Endothelial cell of umbilical vein (primary cell): Measurements from ENCODE around the gene MITF. TPM values are rescaled to one million over a fixed set of nuclear protein-coding genes. Genes with fewer than 3 reads are reported as not detected.

Source experiments
- BruUV-seq: library from RNA; stranded (reverse); fragments of 400-500 nt; replicated peaks from 2 replicates; lab custom pipeline; 2021; lab: Mats Ljungman, UMichigan
- CTCF ChIA-PET: fragments of 300-600, 350-600 bp; sonication (Branson Sonifier 250); formaldehyde crosslinking; loops from one replicate; lab custom pipeline; 2021; ENCODE audit warnings: antibody characterized with exemption, inconsistent platforms; lab: Charles Lee
- POLR2A ChIA-PET: fragments of 300-600, 350-600 bp; sonication (Branson Sonifier 250); formaldehyde crosslinking; loops from one replicate; lab custom pipeline; 2021; ENCODE audit warnings: antibody characterized with exemption, inconsistent platforms; lab: Charles Lee
- DNase-seq: peaks from one replicate; pipeline ENCODE4 v3.0.0-alpha.2; 2011; ENCODE audit warnings: low read depth, low spot score
- FAIRE-seq: peaks from 2 replicates; lab custom pipeline; 2011; peaks lifted over from hg19 to GRCh38; lab: Jason Lieb, UNC
- H2AFZ ChIP-seq: 2 replicates; pipeline ENCODE4 v1.6.0; 2012; ENCODE audit warnings: low read depth, low read length, control low read depth, inconsistent platforms
- H3K27ac ChIP-seq: 2 replicates; pipeline ENCODE4 v1.5.1; 2011; ENCODE audit warnings: low read depth, mild to moderate bottlenecking, control low read depth, low read length, moderate library complexity; ENCODE audit not compliant: insufficient read depth
- H3K27me3 ChIP-seq, 2 experiments: 2 replicates each; pipeline versions ENCODE4 v1.6.0 to v1.6.1; 2011; ENCODE audit warnings: low read length in 2 of 2, mixed read lengths in 1 of 2; ENCODE audit not compliant: control insufficient read depth in 2 of 2, insufficient read depth in 2 of 2
- H3K36me3 ChIP-seq, 2 experiments: 2 replicates in 1 of 2; 3 replicates in 1 of 2; pipeline ENCODE4 v1.5.1; 2011; ENCODE audit warnings: low read length in 2 of 2, mild to moderate bottlenecking in 1 of 2, moderate library complexity in 1 of 2; ENCODE audit not compliant: control insufficient read depth in 2 of 2, insufficient read depth in 2 of 2; ENCODE audit errors: extremely low read depth in 1 of 2
- H3K4me1 ChIP-seq: 3 replicates; pipeline ENCODE4 v1.5.1; 2011; ENCODE audit warnings: mild to moderate bottlenecking, low read length; ENCODE audit not compliant: control insufficient read depth, insufficient read depth; ENCODE audit errors: extremely low read depth
- H3K4me2 ChIP-seq: 2 replicates; pipeline ENCODE4 v1.6.1; 2011; ENCODE audit warnings: low read length, control low read depth, mixed read lengths; ENCODE audit not compliant: insufficient read depth
- H3K4me3 ChIP-seq, 3 experiments: fragments of 200-600 bp in 1 of 3; sonication (generic), shearing (Covaris generic) in 1 of 3; replicated peaks in 1 of 3; 2 replicates each; pipeline ENCODE4 v1.5.1; 2011 to 2016; ENCODE audit warnings: control low read depth in 3 of 3, low read length in 3 of 3, mild to moderate bottlenecking in 2 of 3, inconsistent platforms in 1 of 3, low read depth in 1 of 3, moderate library complexity in 1 of 3; ENCODE audit not compliant: insufficient read depth in 1 of 3
- H3K79me2 ChIP-seq: 2 replicates; pipeline ENCODE4 v1.6.0; 2012; ENCODE audit warnings: low read length, inconsistent platforms; ENCODE audit not compliant: control insufficient read depth, insufficient read depth
- H3K9ac ChIP-seq: replicated peaks from 2 replicates; pipeline ENCODE3; 2011; ENCODE audit warnings: low read length, control low read depth; ENCODE audit not compliant: insufficient read depth; ENCODE audit errors: extremely low read depth
- H3K9me1 ChIP-seq: replicated peaks from 3 replicates; pipeline ENCODE4 v1.6.0; 2011; ENCODE audit warnings: mild to moderate bottlenecking, low read length; ENCODE audit not compliant: control insufficient read depth, insufficient read depth; ENCODE audit errors: extremely low read depth
- H3K9me3 ChIP-seq: replicated peaks from 2 replicates; pipeline ENCODE4 v1.5.1; 2012; ENCODE audit warnings: low read length, inconsistent platforms; ENCODE audit not compliant: control insufficient read depth, insufficient read depth
- H4K20me1 ChIP-seq: replicated peaks from 2 replicates; pipeline ENCODE3; 2011; ENCODE audit warnings: mild to moderate bottlenecking, low read length; ENCODE audit not compliant: control insufficient read depth, insufficient read depth; ENCODE audit errors: extremely low read depth
- EZH2 ChIP-seq: IDR thresholded peaks from 2 replicates; pipeline ENCODE4 v1.6.1; 2012; ENCODE audit warnings: borderline replicate concordance, low read depth, mild to moderate bottlenecking, moderate library complexity, low read length, inconsistent platforms; ENCODE audit not compliant: severe bottlenecking
- FOS ChIP-seq: IDR thresholded peaks from 2 replicates; pipeline ENCODE4 v1.6.1; 2011; ENCODE audit warnings: mild to moderate bottlenecking, low read length, moderate library complexity, borderline replicate concordance; ENCODE audit not compliant: insufficient read depth
- GATA2 ChIP-seq: IDR thresholded peaks from 2 replicates; pipeline ENCODE4 v1.7.0; 2011; ENCODE audit warnings: low read depth, mild to moderate bottlenecking, moderate library complexity, mixed read lengths, low read length; ENCODE audit not compliant: insufficient read length, insufficient read depth
- JUN ChIP-seq: IDR thresholded peaks from 2 replicates; pipeline ENCODE4 v1.6.1; 2011; ENCODE audit warnings: borderline replicate concordance, low read depth; ENCODE audit not compliant: insufficient read length, insufficient read depth
- MYC ChIP-seq: IDR thresholded peaks from one replicate; pipeline ENCODE4 v1.6.1; 2011; ENCODE audit warnings: mild to moderate bottlenecking, low read depth, low read length
- POLR2A ChIP-seq: IDR thresholded peaks from 2 replicates; pipeline ENCODE4 v1.6.1; 2012; ENCODE audit warnings: low read depth, mild to moderate bottlenecking, control low read depth, low read length
- POLR2AphosphoS5 ChIP-seq: IDR thresholded peaks from 2 replicates; pipeline ENCODE4 v1.6.1; 2012; ENCODE audit warnings: low read depth, mild to moderate bottlenecking, control low read depth, low read length, moderate library complexity; ENCODE audit not compliant: insufficient read depth
- dilution Hi-C: fragments of 300-500 bp; cut with MboI; formaldehyde crosslinking; loops from one replicate; pipeline ENCODE4 v1.15.0; 2019; ENCODE audit warnings: low sequenced_read_pairs; ENCODE audit not compliant: extremely low pct_ligation_motif_present
- intact Hi-C: fragments of 100-400 bp; cut with micrococcal nuclease; formaldehyde crosslinking; loops from one replicate; pipeline ENCODE4 v1.10.0; 2022
- polyA plus RNA-seq, 4 experiments: library from polyadenylated mRNA; depleted of rRNA in 3 of 4; stranded (reverse) in 3 of 4; unstranded in 1 of 4; fragments of >200 nt; gene quantifications; 2 replicates each; pipeline versions ENCODE4 v1.2.1 to v1.2.3, GENCODE V29; 2011 to 2012; ENCODE audit warnings: missing spikeins in 1 of 4
- total RNA-seq: library from RNA; stranded (reverse); gene quantifications from 2 replicates; pipeline ENCODE4 v1.2.3, GENCODE V29; 2021
- TF ChIP-seq, protein P1 (sequence below), 2 donors: IDR thresholded peaks; 1 replicate in 1 of 2; 2 replicates in 1 of 2; pipeline ENCODE4 v1.5.1; 2011; ENCODE audit warnings: low read length in 2 of 2, mild to moderate bottlenecking in 2 of 2, moderate library complexity in 2 of 2, control low read depth in 1 of 2, inconsistent platforms in 1 of 2, low read depth in 1 of 2; ENCODE audit not compliant: insufficient read depth in 1 of 2; ENCODE audit errors: extremely low read depth in 1 of 2
- TF ChIP-seq, protein P2 (sequence below): IDR thresholded peaks from 2 replicates; pipeline ENCODE4 v1.6.1; 2011; ENCODE audit not compliant: insufficient read depth, insufficient read length

MITF gene
- total and polyA plus RNA-seq, 2 donors (not counting 3 experiments of a cell fraction or from before 2014, with no cell fraction given), result 1.6 to 2.5 TPM

DNA sequence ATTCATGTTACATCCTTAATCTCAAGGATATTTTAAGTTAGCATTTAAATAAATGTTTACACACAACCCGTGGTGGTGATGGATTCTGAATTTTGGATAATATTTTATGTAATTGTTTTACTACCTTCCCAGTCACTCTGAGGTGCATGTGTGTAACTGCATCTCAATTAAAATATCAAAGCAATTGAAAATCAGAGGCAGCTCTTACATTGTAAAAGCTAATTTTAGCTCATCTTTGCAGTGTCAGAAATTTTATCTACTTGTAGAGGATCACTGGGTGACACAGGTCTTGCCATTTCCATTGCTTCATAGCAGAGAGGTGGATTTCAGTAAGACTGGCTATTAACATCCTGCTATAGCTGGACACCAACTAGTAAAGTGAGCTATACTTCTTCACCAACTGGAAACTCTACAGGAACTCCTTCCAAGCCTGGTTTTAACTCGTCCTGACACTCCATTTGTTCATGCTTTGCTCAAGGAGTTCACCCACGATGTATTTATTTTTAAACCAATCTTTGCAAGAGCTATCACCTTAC, 19.6 kb upstream of the MITF start:
- H3K9me1 ChIP-seq, result no peaks in the 10 kb centered on the region
- H3K9ac ChIP-seq, result no peak overlapping the region
- H3K36me3 ChIP-seq, result no peaks in the 10 kb centered on the region
- no peak overlapping the region for H2AFZ ChIP-seq
- intact Hi-C loops, result no loop called here
- dilution Hi-C loops, result no loop called here
- TF ChIP-seq FOS (no peak), POLR2AphosphoS5 (no peak), JUN (no peak), POLR2A (no peak), MYC (no peak), GATA2 (no peak), EZH2 (no peak)
- TF ChIP-seq, protein P1, sequence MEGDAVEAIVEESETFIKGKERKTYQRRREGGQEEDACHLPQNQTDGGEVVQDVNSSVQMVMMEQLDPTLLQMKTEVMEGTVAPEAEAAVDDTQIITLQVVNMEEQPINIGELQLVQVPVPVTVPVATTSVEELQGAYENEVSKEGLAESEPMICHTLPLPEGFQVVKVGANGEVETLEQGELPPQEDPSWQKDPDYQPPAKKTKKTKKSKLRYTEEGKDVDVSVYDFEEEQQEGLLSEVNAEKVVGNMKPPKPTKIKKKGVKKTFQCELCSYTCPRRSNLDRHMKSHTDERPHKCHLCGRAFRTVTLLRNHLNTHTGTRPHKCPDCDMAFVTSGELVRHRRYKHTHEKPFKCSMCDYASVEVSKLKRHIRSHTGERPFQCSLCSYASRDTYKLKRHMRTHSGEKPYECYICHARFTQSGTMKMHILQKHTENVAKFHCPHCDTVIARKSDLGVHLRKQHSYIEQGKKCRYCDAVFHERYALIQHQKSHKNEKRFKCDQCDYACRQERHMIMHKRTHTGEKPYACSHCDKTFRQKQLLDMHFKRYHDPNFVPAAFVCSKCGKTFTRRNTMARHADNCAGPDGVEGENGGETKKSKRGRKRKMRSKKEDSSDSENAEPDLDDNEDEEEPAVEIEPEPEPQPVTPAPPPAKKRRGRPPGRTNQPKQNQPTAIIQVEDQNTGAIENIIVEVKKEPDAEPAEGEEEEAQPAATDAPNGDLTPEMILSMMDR (IDR thresholded peaks at IDR 0.05; ENCODE audit: extremely low read depth in 1 of 2, insufficient read depth in 1 of 2, low read depth in 1 of 2, low read length in 2 of 2), result no peak
- TF ChIP-seq, protein P2, sequence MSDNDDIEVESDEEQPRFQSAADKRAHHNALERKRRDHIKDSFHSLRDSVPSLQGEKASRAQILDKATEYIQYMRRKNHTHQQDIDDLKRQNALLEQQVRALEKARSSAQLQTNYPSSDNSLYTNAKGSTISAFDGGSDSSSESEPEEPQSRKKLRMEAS, result no peak
- H4K20me1 ChIP-seq, result no peaks in the 10 kb centered on the region
- FAIRE-seq (no peak), DNase-seq (no peak)
- ChIA-PET CTCF (interaction anchor here (1.0 to 3.3 kb wide), 4 partner anchors 10 to 28 kb away, joined by 5 to 13 read pairs (median 8); partner anchors contain the start of gene MITF), POLR2A (no interaction called here)
- no peaks in the 10 kb centered on the region for H3K4me1 ChIP-seq
- no peaks in the 10 kb centered on the region for H3K9me3 ChIP-seq
- no peak overlapping the region for H3K4me3 ChIP-seq
- H3K27me3 ChIP-seq, result peaks cover 0 to 2% of the 10 kb centered on the region in 2 experiments
- no peaks in the 10 kb centered on the region for H3K79me2 ChIP-seq
- no peak overlapping the region for H3K27ac ChIP-seq
- BruUV-seq, result no TSS peak
- no peak overlapping the region for H3K4me2 ChIP-seq
